Natural killer cell (primary cell): Measurements from ENCODE around the gene CD2AP. TPM values are rescaled to one million over a fixed set of nuclear protein-coding genes. Genes with fewer than 3 reads are reported as not detected.

Experiments
- ATAC-seq, 3 donors: fragments of 150-1000 bp in 2 of 3; fragments of 200-7000 bp in 1 of 3; cut with Tn5 transposase; 1 replicate in 1 of 3; 2 replicates in 2 of 3; pipeline ENCODE4 v1.10.0; 2021; ENCODE audit warnings: mild to moderate bottlenecking in 2 of 3, moderate library complexity in 2 of 3
- DNase-seq, 2 donors: peaks; one replicate each; pipeline versions ENCODE4 v3.0.0 to v3.0.0-alpha.2; 2013 to 2021; ENCODE audit warnings: mixed read lengths in 1 of 2
- H3K27ac ChIP-seq: one replicate; pipeline ENCODE4 v1.5.1; 2013; ENCODE audit warnings: mild to moderate bottlenecking, low read length
- H3K27me3 ChIP-seq: one replicate; pipeline ENCODE4 v1.6.1; 2013; ENCODE audit warnings: low read length; ENCODE audit not compliant: control insufficient read depth, insufficient read depth
- H3K36me3 ChIP-seq: one replicate; pipeline ENCODE4 v1.6.1; 2013; ENCODE audit warnings: low read length; ENCODE audit not compliant: control insufficient read depth, insufficient read depth
- H3K4me1 ChIP-seq: one replicate; pipeline ENCODE4 v1.6.1; 2013; ENCODE audit warnings: low read length; ENCODE audit not compliant: control insufficient read depth, insufficient read depth
- H3K4me3 ChIP-seq: one replicate; pipeline ENCODE4 v1.5.1; 2013; ENCODE audit warnings: low read length
- H3K9me3 ChIP-seq: one replicate; pipeline ENCODE4 v1.6.1; 2013; ENCODE audit warnings: low read length; ENCODE audit not compliant: control insufficient read depth, insufficient read depth
- H3K27ac Mint-ChIP-seq, 2 donors: one replicate each; pipeline ENCODE4 v1.8.0; 2022; ENCODE audit warnings: mild to moderate bottlenecking in 2 of 2, mixed read lengths in 2 of 2, moderate library complexity in 1 of 2
- H3K27me3 Mint-ChIP-seq, 2 donors: one replicate each; pipeline ENCODE4 v1.8.0; 2022; ENCODE audit warnings: low read depth in 2 of 2, mixed read lengths in 2 of 2
- H3K36me3 Mint-ChIP-seq: one replicate; pipeline ENCODE4 v1.8.0; 2022; ENCODE audit warnings: mixed read lengths
- H3K4me1 Mint-ChIP-seq, 2 donors: one replicate each; pipeline ENCODE4 v1.8.0; 2022; ENCODE audit warnings: mixed read lengths in 2 of 2
- H3K4me3 Mint-ChIP-seq: one replicate; pipeline ENCODE4 v1.8.0; 2022; ENCODE audit warnings: mild to moderate bottlenecking, moderate library complexity, mixed read lengths
- H3K9me3 Mint-ChIP-seq, 2 donors: one replicate each; pipeline ENCODE4 v1.8.0; 2022; ENCODE audit warnings: mixed read lengths in 2 of 2
- CTCF ChIP-seq: fragments of 200-600 bp; IDR thresholded peaks from one replicate; pipeline ENCODE4 v1.8.0; 2022; ENCODE audit warnings: antibody characterized with exemption
- WGBS: methylation state at CpG from one replicate; pipeline ENCODE4 v1.1.7; 2013; ENCODE audit warnings: missing lambda C conversion rate; ENCODE audit not compliant: insufficient coverage; 5-methylcytosine and 5-hydroxymethylcytosine counted together
- intact Hi-C: fragments of 100-400 bp; cut with micrococcal nuclease; formaldehyde crosslinking; loops from one replicate; pipeline ENCODE4 v1.14.2; 2022
- total RNA-seq, 4 donors: library from RNA; stranded (reverse); fragments of 120-200 nt in 1 of 4; gene quantifications; one replicate each; pipeline versions ENCODE4 v1.2.3 to v1.2.4, GENCODE V29; 2013 to 2022

The CD2AP gene
- total RNA-seq, 3 donors from 2014 or later (not counting 1 experiment from before 2014, with no cell fraction given) = 23.8 to 26.3 (median 26.3) TPM

DNA sequence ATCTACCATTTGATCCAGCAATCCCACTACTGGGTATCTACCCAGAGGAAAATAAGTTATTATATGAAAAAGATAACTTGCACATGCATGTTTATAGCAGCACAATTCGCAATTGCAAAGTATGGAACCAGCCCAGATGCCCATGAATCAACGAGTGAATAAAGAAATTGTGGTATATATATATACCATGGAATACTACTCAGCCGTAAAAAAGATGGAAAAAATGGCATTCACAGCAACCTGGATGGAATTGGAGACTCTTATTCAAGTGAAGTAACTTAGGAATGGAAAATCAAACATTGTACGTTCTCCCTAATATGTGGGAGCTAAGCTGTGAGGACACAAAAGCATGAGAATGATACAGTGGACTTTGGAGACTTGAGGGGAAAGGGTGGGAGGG lies 120.8 kb downstream of the CD2AP start:
- Histone ChIP-seq H3K4me3 (no peak overlapping the region), H3K4me1 (no peaks in the 10 kb centered on the region), H3K9me3 (no peaks in the 10 kb centered on the region), H3K27me3 (no peaks in the 10 kb centered on the region), H3K27ac (no peak overlapping the region), H3K36me3 (peaks cover 30% of the 10 kb centered on the region)
- H3K4me1 Mint-ChIP-seq = no peaks in the 10 kb centered on the region
- no peak overlapping the region for H3K4me3 Mint-ChIP-seq
- intact Hi-C loops = no loop called here
- ATAC-seq (no peak), DNase-seq (no peak)
- H3K27me3 Mint-ChIP-seq = no peaks in the 10 kb centered on the region
- no peaks in the 10 kb centered on the region for H3K36me3 Mint-ChIP-seq
- H3K27ac Mint-ChIP-seq = no peak overlapping the region
- no peaks in the 10 kb centered on the region for H3K9me3 Mint-ChIP-seq
- 83% methylated on average over 3 of the region's 4 CpGs for WGBS
- TF ChIP-seq CTCF = no peak

DNA sequence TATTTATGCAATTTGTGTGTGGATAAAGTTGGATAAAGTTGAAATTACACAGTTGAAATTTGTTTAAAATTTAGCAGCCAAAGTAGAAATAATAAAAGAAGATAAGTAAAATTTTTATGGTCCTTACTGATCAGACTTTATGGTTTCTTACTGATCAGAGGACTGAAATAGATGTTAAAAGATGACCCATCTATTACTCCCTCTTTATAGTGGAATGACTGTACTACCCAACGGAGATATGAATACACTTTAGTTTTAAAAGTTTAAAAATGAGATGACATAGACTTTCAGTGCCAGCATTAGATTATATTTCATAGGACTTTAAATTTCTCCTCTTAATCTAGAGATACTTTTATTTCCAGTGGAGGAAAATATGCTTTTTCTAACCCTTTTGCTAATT lies 121.9 kb downstream of the CD2AP start:
- no CpG with 5 or more reads among the region's 1 CpG for WGBS
- H3K4me3 ChIP-seq = no peak overlapping the region
- Mint-ChIP-seq H3K4me3 (no peak overlapping the region), H3K27me3 (no peaks in the 10 kb centered on the region), H3K9me3 (no peaks in the 10 kb centered on the region), H3K4me1 (no peaks in the 10 kb centered on the region), H3K27ac (no peak overlapping the region), H3K36me3 (no peaks in the 10 kb centered on the region)
- H3K27ac ChIP-seq = no peak overlapping the region
- intact Hi-C loops = no loop called here
- H3K4me1 ChIP-seq = no peaks in the 10 kb centered on the region
- no peak for ATAC-seq
- no peak for TF ChIP-seq CTCF
- H3K36me3 ChIP-seq = peaks cover 30% of the 10 kb centered on the region
- DNase-seq = no peak
- no peaks in the 10 kb centered on the region for H3K9me3 ChIP-seq
- H3K27me3 ChIP-seq = no peaks in the 10 kb centered on the region

DNA sequence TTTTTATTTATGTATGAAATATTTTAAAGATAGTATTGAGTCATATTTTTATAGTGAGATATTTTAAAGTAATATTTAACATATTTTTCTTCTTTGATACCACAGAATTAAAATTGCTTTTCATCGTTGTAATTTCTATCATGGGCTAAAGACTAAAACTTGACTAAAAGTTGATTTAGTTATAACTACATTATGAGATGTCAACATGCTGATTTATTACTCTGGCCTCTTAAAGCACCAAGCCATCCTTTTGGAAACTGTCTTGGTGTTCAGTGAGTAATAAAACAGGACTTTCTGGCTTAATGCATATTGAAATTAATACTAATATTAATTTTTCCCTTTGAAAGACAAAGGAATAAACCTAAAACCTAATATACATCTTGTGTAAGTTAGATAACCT lies 125.6 kb downstream of the CD2AP start:
- Mint-ChIP-seq H3K36me3 (peaks cover 11% of the 10 kb centered on the region), H3K9me3 (no peaks in the 10 kb centered on the region), H3K4me3 (no peak overlapping the region), H3K27me3 (no peaks in the 10 kb centered on the region), H3K27ac (no peak overlapping the region), H3K4me1 (no peaks in the 10 kb centered on the region)
- intact Hi-C loops = no loop called here
- peaks cover 27% of the 10 kb centered on the region for H3K36me3 ChIP-seq
- H3K4me3 ChIP-seq = no peak overlapping the region
- DNase-seq (no peak), ATAC-seq (no peak)
- no peak overlapping the region for H3K27ac ChIP-seq
- no CpG with 5 or more reads among the region's 1 CpG for WGBS
- no peaks in the 10 kb centered on the region for H3K27me3 ChIP-seq
- H3K4me1 ChIP-seq = no peaks in the 10 kb centered on the region
- H3K9me3 ChIP-seq = no peaks in the 10 kb centered on the region
- no peak for TF ChIP-seq CTCF

DNA sequence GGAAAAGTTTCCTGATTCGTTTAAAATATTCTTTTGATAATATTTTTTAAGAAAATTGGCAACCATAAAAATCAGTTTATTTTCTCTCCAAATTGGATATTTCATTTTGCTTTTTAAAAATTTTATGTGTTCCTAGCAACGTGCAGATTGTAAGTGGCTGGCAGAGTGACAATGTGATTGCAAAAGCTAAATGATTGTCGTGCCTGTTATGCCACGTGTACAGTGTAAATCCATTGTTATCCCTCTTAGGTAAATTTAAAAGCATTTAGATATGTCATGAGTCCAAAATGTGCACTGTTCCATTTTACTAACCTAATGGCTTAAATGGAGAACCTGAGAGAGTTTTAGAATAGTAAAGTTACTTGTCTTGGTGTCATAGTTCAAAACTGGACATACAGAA lies 126.4 kb downstream of the CD2AP start:
- TF ChIP-seq CTCF = no peak

More for the DNA sequence above, 126.4 kb downstream of the CD2AP start:
- intact Hi-C loops = no loop called here
- H3K36me3 Mint-ChIP-seq = peaks cover 11% of the 10 kb centered on the region
- no peak overlapping the region for H3K27ac ChIP-seq
- WGBS = 78% methylated on average over 3 of the region's 4 CpGs
- H3K27me3 ChIP-seq = no peaks in the 10 kb centered on the region
- DNase-seq (no peak), ATAC-seq (no peak)
- no peaks in the 10 kb centered on the region for H3K4me1 ChIP-seq
- H3K4me3 Mint-ChIP-seq = no peak overlapping the region
- no peaks in the 10 kb centered on the region for H3K4me1 Mint-ChIP-seq
- H3K27ac Mint-ChIP-seq = no peak overlapping the region
- H3K4me3 ChIP-seq = no peak overlapping the region
- no peaks in the 10 kb centered on the region for H3K9me3 Mint-ChIP-seq
- no peaks in the 10 kb centered on the region for H3K9me3 ChIP-seq
- H3K36me3 ChIP-seq = peaks cover 31% of the 10 kb centered on the region
- H3K27me3 Mint-ChIP-seq = no peaks in the 10 kb centered on the region
